Heart right ventricle (tissue), 16 donors: ENCODE data around the gene NMNAT3. TPM values are rescaled to one million over a fixed set of nuclear protein-coding genes. Genes with fewer than 3 reads are reported as not detected.
A peak's percentile ranks its signal among the peaks of the same experiment; 100 is the strongest.

ENCODE experiments used
- ATAC-seq, 8 donors: fragments of 200-7000 bp; cut with Tn5 transposase; one replicate each; pipeline ENCODE4 v1.9.1; 2020; ENCODE audit warnings: mild to moderate bottlenecking in 8 of 8, moderate library complexity in 8 of 8, moderate number of reproducible peaks in 1 of 8
- DNase-seq, 2 donors: peaks; one replicate each; pipeline ENCODE4 v3.0.0-alpha.2; 2020
- H3K27ac ChIP-seq, 10 donors: fragments of 200-600 bp; sonication (generic) in 2 of 10; one replicate each; pipeline versions ENCODE4 v1.5.0 to v1.8.0; 2020 to 2022; ENCODE audit warnings: mild to moderate bottlenecking in 3 of 10
- H3K27me3 ChIP-seq, 7 donors: fragments of 200-600 bp; one replicate each; pipeline ENCODE4 v1.8.0; 2021 to 2022; ENCODE audit warnings: mild to moderate bottlenecking in 2 of 7
- H3K36me3 ChIP-seq, 9 donors: fragments of 200-600 bp; sonication (generic) in 1 of 9; one replicate each; pipeline versions ENCODE4 v1.5.0 to v1.8.0; 2020 to 2022; ENCODE audit warnings: mild to moderate bottlenecking in 2 of 9
- H3K4me1 ChIP-seq, 9 donors: fragments of 200-600 bp; sonication (generic) in 1 of 9; one replicate each; pipeline versions ENCODE4 v1.5.0 to v1.8.0; 2020 to 2022; ENCODE audit warnings: mild to moderate bottlenecking in 4 of 9
- H3K4me3 ChIP-seq, 10 donors: fragments of 200-600 bp; sonication (generic) in 2 of 10; one replicate each; pipeline versions ENCODE4 v1.5.0 to v1.8.0; 2020 to 2022; ENCODE audit warnings: mild to moderate bottlenecking in 7 of 10, moderate library complexity in 2 of 10
- H3K9me3 ChIP-seq, 11 donors: fragments of 200-600 bp in 10 of 11; sonication (generic) in 2 of 11; one replicate each; pipeline versions ENCODE4 v1.5.0 to v1.8.0; 2013 to 2022; ENCODE audit warnings: mild to moderate bottlenecking in 2 of 11, control low read depth in 1 of 11, moderate library complexity in 1 of 11
- WGBS, 2 donors: extraction: QIAGEN DNeasy Blood & Tissue Kit; methylation state at CpG; one replicate each; pipeline ENCODE4 v1.1.7; 2013; ENCODE audit warnings: inconsistent platforms in 1 of 2; 5-methylcytosine and 5-hydroxymethylcytosine counted together
- intact Hi-C, 10 donors: fragments of 100-400 bp; cut with DNase I; formaldehyde crosslinking; loops; one replicate each; pipeline versions ENCODE4 v1.11.1 to v1.14.2; 2022
- polyA plus RNA-seq, 2 donors: library from polyadenylated mRNA; stranded (reverse); fragments of 200-250 nt; gene quantifications; one replicate each; pipeline ENCODE4 v1.2.3, GENCODE V29; 2013
- total RNA-seq, 10 donors: library from RNA; stranded (reverse); fragmentation: NEBNext Ultra II Directional in 3 of 10; extraction: Animal tissue kit (Norgen Biotek cat#: 25700) in 3 of 10; gene quantifications; one replicate each; pipeline versions ENCODE4 v1.2.1 to v1.2.4, GENCODE V29; 2021 to 2023
- TF ChIP-seq, protein P1 (sequence below), 9 donors: fragments of 200-600 bp; sonication (generic) in 2 of 9; IDR thresholded peaks; one replicate each; pipeline versions ENCODE4 v1.5.0 to v1.8.0; 2021 to 2022; ENCODE audit warnings: antibody characterized with exemption in 9 of 9, mild to moderate bottlenecking in 5 of 9, moderate library complexity in 1 of 9
- donor health status: Arrhythmogenic right ventricular cardiomyopathy.
- donor health status: ischemic (EF 13 %, LVEDD 7.1; RV severe dilation, severe dysfunction).
- donor health status: healthy with polysubstance abuse.
- donor health status: DM: no; HTN: yes; CAD: no.
- donor health status: DM: no; HTN: no; CAD: no.
- donor health status: ischemic (EF 25% LVEDD 6.9; RV normal size, moderate dysfunction).
- donor health status: ischemic (EF 25% LVEDD 5.7; RV mildly dilated, moderate dysfunction).
- donor health status: healthy.
- donor health status: DM: yes; HTN: yes; CAD: no.
- donor health status: Ischemic cardiomyopathy.
- donor health status: ischemic (EF 35%, LVEDD 5.7; RV mildly dilated, moderate dysfunction).
- donor health status: nonischemic (EF 11% LVEDD 7.7; RV severe dilation, severe dysfunction).
- donor health status: DM: yes; HTN: yes; CAD: no.
- donor health status: PGD.
- donor health status: ischemic (EF 29% LVEDD 5.4; RV normal size, mild dysfunction).
- donor health status: nonischemic (EF 23%, LVEDD 6.1; RV moderate dilation, normal function).

The NMNAT3 gene
- total and polyA plus RNA-seq, 12 donors, result 6.2 to 15.3 (median 12.7) TPM

DNA sequence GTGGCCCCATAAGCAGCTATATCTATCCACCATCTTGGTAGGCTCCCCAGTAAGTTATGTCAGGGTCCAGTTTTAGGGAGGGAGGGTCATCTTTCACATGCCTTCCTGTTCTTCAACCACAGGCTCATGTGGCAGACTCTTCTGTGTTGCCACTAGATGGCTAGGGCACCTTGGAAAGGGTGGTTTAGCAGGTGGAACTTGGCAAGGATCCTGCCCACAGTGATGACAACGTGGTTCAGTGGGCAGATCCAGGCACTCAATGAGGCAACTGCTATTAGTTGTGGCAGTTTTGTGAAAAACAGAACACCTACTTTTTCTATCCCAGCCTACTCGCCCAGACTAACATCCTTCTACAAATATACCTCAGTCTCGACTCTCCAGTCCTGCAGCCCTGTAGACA lies 131.0 kb downstream of the NMNAT3 start:
- ATAC-seq, result no peak
- TF ChIP-seq, protein P1, sequence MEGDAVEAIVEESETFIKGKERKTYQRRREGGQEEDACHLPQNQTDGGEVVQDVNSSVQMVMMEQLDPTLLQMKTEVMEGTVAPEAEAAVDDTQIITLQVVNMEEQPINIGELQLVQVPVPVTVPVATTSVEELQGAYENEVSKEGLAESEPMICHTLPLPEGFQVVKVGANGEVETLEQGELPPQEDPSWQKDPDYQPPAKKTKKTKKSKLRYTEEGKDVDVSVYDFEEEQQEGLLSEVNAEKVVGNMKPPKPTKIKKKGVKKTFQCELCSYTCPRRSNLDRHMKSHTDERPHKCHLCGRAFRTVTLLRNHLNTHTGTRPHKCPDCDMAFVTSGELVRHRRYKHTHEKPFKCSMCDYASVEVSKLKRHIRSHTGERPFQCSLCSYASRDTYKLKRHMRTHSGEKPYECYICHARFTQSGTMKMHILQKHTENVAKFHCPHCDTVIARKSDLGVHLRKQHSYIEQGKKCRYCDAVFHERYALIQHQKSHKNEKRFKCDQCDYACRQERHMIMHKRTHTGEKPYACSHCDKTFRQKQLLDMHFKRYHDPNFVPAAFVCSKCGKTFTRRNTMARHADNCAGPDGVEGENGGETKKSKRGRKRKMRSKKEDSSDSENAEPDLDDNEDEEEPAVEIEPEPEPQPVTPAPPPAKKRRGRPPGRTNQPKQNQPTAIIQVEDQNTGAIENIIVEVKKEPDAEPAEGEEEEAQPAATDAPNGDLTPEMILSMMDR (IDR thresholded peaks at IDR 0.05), result no peak

GRCh38 chr3:139541532-139542288 lies 136.1 kb downstream of the NMNAT3 start:
- Histone ChIP-seq H3K27me3 (peaks cover 0 to 37% (median 0%) of the 10 kb centered on the region in 7 donors), H3K9me3 (no peaks in the 10 kb centered on the region), H3K36me3 (no peaks in the 10 kb centered on the region), H3K27ac (no peak overlapping the region), H3K4me1 (peaks cover 0 to 45% (median 22%) of the 10 kb centered on the region in 9 donors), H3K4me3 (no peak overlapping the region)
- DNase-seq (no peak), ATAC-seq (no peak)
- TF ChIP-seq, protein P1 (IDR thresholded peaks at IDR 0.05), result no peak
- intact Hi-C loops, result no loop called here
- WGBS, 2 donors, result 96 to 100% methylated on average over 5 of the region's 5 CpGs

More for the DNA sequence above, 131.0 kb downstream of the NMNAT3 start:
- no peaks in the 10 kb centered on the region for H3K36me3 ChIP-seq
- 88 to 94% methylated on average over 3 of the region's 3 CpGs for WGBS, 2 donors
- intact Hi-C loops, result no loop called here
- H3K27me3 ChIP-seq, result no peaks in the 10 kb centered on the region
- no peaks in the 10 kb centered on the region for H3K4me1 ChIP-seq
- no peak overlapping the region for H3K27ac ChIP-seq
- H3K9me3 ChIP-seq, result no peaks in the 10 kb centered on the region
- DNase-seq, result no peak
- H3K4me3 ChIP-seq, result no peak overlapping the region

DNA sequence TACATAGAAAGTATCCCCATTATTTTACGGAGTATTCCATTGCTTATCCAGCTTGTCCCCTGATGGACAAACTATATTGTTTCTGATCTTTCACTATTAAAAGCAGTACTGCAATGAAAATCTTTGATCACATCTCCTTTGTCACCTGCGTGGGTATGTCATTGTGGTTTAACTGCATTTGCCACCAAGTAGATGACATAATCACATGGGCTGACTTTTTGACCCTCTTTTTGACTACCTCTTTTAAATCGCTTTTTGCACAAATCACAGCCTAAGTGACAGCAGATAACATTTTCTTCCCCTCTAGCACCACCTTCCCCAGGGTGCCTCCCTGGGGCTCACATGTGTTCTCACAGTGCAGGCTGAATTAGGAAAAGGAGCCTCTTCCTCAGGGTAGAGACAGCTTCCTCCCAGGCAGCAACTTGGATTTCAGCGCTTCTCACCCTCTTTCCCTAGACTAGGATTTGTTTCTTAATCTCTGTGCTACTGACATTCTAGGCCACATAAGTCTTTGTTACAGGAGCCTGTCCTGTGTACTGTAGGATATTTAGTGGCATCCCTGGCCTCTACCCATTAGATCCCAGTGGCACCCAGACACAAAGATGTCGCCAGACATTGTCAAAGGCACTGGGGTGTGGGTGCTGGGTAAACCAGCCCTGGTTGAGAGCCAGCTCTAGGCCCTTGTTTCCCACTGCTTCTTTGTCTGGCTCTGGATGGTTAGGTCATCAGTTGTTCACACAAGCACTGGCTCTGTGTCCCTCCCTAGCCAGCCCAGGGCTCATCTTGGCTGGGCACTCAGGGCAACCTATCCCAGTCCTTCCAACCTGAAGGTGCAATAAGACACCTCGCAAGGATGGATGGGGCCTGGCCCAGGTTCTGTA lies 136.9 kb downstream of the NMNAT3 start:
- intact Hi-C loops, result no loop called here
- H3K9me3 ChIP-seq, result no peaks in the 10 kb centered on the region
- H3K27ac ChIP-seq, result peak overlapping the region in 1 of 10 donors; percentile 89
- peaks cover 0 to 37% (median 0%) of the 10 kb centered on the region in 7 donors for H3K27me3 ChIP-seq
- peak overlapping the region in 5 of 10 donors; percentile 60 to 74 (median 70) for H3K4me3 ChIP-seq
- WGBS, 2 donors, result 79 to 87% methylated on average over 6 of the region's 6 CpGs
- H3K36me3 ChIP-seq, result no peaks in the 10 kb centered on the region
- H3K4me1 ChIP-seq, result peaks cover 0 to 54% (median 26%) of the 10 kb centered on the region in 9 donors
- ATAC-seq, result no peak
- TF ChIP-seq, protein P1 (IDR thresholded peaks at IDR 0.05), result no peak
- DNase-seq, result no peak

DNA sequence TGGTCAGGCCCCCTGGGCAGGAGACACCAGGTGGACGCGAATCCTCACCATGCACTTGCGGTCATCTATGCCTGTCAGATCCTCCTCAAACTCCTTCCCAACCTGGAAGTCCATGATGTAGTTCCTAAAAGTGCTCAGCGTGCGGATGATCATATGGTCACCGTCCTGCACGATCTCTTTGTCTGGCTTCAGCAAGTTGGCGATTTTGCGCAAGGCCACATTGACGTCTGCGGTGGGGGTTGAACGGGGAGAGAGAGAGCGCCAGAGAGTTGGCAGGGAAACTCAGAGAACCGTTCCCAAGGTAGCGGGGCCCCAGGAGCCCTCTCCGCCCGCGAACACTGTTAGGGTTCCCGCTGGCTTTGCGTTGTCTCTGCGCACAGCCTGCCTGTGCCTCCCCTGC lies 139.0 kb downstream of the NMNAT3 start:
- Histone ChIP-seq H3K27ac (peak overlapping the region in 9 of 10 donors; percentile 70 to 89 (median 81)), H3K9me3 (no peaks in the 10 kb centered on the region), H3K36me3 (no peaks in the 10 kb centered on the region), H3K27me3 (peaks cover 0 to 37% (median 0%) of the 10 kb centered on the region in 7 donors), H3K4me1 (peaks cover 12 to 75% (median 48%) of the 10 kb centered on the region in 9 donors), H3K4me3 (peak overlapping the region in 9 of 10 donors; percentile 60 to 74 (median 69))
- ATAC-seq (peak in 1 of 8 donors; percentile 14), DNase-seq (peak; percentile 30 to 33)
- TF ChIP-seq, protein P1 (IDR thresholded peaks at IDR 0.05), result no peak
- WGBS, 2 donors, result 46 to 53% methylated on average over 21 of the region's 21 CpGs
- intact Hi-C loops, result no loop called here
